SK-N-SH (cell line): Measurements from ENCODE around the gene MAST4. TPM values are rescaled to one million over a fixed set of nuclear protein-coding genes. Genes with fewer than 3 reads are reported as not detected.

Experiments
- CTCF ChIA-PET: fragments of 300-600, 350-600 bp; formaldehyde crosslinking; extraction: SDS; loops from one replicate; lab custom pipeline; 2021; lab: Yijun Ruan, JAX
- POLR2A ChIA-PET: fragments of 350-600 bp; sonication (Branson Sonifier 250); formaldehyde crosslinking; extraction: SDS; loops from one replicate; lab custom pipeline; 2020; ENCODE audit warnings: antibody characterized with exemption, inconsistent platforms; lab: Yijun Ruan, JAX
- DNase-seq: peaks from one replicate; pipeline ENCODE4 v3.0.0; 2012
- H2AFZ ChIP-seq: fragments of 200-600 bp; sonication (generic); 2 replicates; pipeline ENCODE4 v1.8.1; 2016; ENCODE audit warnings: antibody characterized with exemption, mild to moderate bottlenecking, low read depth
- H3F3A ChIP-seq: fragments of 200-600 bp; sonication (generic); replicated peaks from 2 replicates; pipeline ENCODE3; 2016; ENCODE audit warnings: antibody characterized with exemption, mild to moderate bottlenecking; ENCODE audit not compliant: insufficient read depth
- H3K27ac ChIP-seq, 2 experiments: fragments of 200-500 bp in 1 of 2; fragments of 200-600 bp in 1 of 2; sonication (Bioruptor generic) in 1 of 2; sonication (generic), shearing (Covaris generic) in 1 of 2; 2 replicates each; pipeline versions ENCODE4 v1.5.1 to v1.6.1; 2014 to 2016; ENCODE audit warnings: low read depth in 2 of 2, inconsistent platforms in 1 of 2, low read length in 1 of 2, mild to moderate bottlenecking in 1 of 2, mixed read lengths in 1 of 2
- H3K27me3 ChIP-seq: fragments of 200-600 bp; sonication (generic), shearing (Covaris generic); 2 replicates; pipeline ENCODE4 v1.6.1; 2016; ENCODE audit warnings: mixed run types; ENCODE audit not compliant: insufficient read depth
- H3K36me3 ChIP-seq, 2 experiments: fragments of 200-500 bp in 1 of 2; fragments of 200-600 bp in 1 of 2; sonication (Bioruptor generic) in 1 of 2; sonication (generic) in 1 of 2; replicated peaks in 1 of 2; 2 replicates each; pipeline versions ENCODE3 to v1.5.1; 2014 to 2016; ENCODE audit warnings: low read length in 1 of 2, mild to moderate bottlenecking in 1 of 2; ENCODE audit not compliant: insufficient read depth in 2 of 2, control insufficient read depth in 1 of 2
- H3K4me1 ChIP-seq, 2 experiments: fragments of 200-500 bp in 1 of 2; fragments of 200-600 bp in 1 of 2; sonication (Bioruptor generic) in 1 of 2; sonication (generic), shearing (Covaris generic) in 1 of 2; 2 replicates each; pipeline versions ENCODE4 v1.5.1 to v1.6.1; 2014 to 2016; ENCODE audit warnings: low read depth in 1 of 2, low read length in 1 of 2, mixed run types in 1 of 2; ENCODE audit not compliant: insufficient read depth in 2 of 2, control insufficient read depth in 1 of 2
- H3K4me2 ChIP-seq: fragments of 200-600 bp; sonication (generic), shearing (Covaris generic); 2 replicates; pipeline ENCODE4 v1.6.1; 2017; ENCODE audit warnings: mixed run types
- H3K4me3 ChIP-seq, 2 experiments: fragments of 200-500 bp in 1 of 2; fragments of 200-600 bp in 1 of 2; sonication (Bioruptor generic) in 1 of 2; sonication (generic), shearing (Covaris generic) in 1 of 2; 2 replicates each; pipeline versions ENCODE4 v1.5.1 to v1.8.1; 2014 to 2016; ENCODE audit warnings: low read depth in 2 of 2, inconsistent platforms in 1 of 2, low read length in 1 of 2, mild to moderate bottlenecking in 1 of 2, mixed read lengths in 1 of 2, moderate library complexity in 1 of 2
- H3K79me2 ChIP-seq: fragments of 200-600 bp; sonication (generic); 2 replicates; pipeline ENCODE4 v1.8.1; 2017; ENCODE audit warnings: mild to moderate bottlenecking; ENCODE audit not compliant: insufficient read depth
- H3K9ac ChIP-seq: fragments of 200-600 bp; sonication (generic); 2 replicates; pipeline ENCODE4 v1.6.1; 2017; ENCODE audit warnings: mixed run types
- H3K9me2 ChIP-seq: fragments of 200-600 bp; sonication (generic); 2 replicates; pipeline ENCODE4 v1.6.1; 2017; ENCODE audit warnings: mixed run types
- H3K9me3 ChIP-seq: fragments of 200-600 bp; sonication (generic); 2 replicates; pipeline ENCODE4 v1.6.1; 2017; ENCODE audit warnings: mixed run types, mild to moderate bottlenecking, moderate library complexity
- H4K20me1 ChIP-seq: fragments of 200-600 bp; sonication (generic); 2 replicates; pipeline ENCODE4 v1.6.1; 2017; ENCODE audit warnings: mild to moderate bottlenecking, mixed run types; ENCODE audit not compliant: insufficient read depth
- CTCF ChIP-seq: fragments of 200-600 bp; sonication (generic); IDR thresholded peaks from 2 replicates; pipeline ENCODE4 v1.6.1; 2017; ENCODE audit warnings: antibody characterized with exemption, mild to moderate bottlenecking, moderate library complexity
- GABPA ChIP-seq: IDR thresholded peaks from 2 replicates; pipeline ENCODE4 v1.4.0; 2012; ENCODE audit warnings: low read depth, mild to moderate bottlenecking
- IRF3 ChIP-seq: fragments of 150-350 bp; IDR thresholded peaks from 2 replicates; pipeline ENCODE4 v1.6.1; 2016; ENCODE audit warnings: mild to moderate bottlenecking, low read depth, low read length
- MAX ChIP-seq: IDR thresholded peaks from 2 replicates; pipeline ENCODE4 v1.4.0; 2012; ENCODE audit warnings: low read depth
- MXI1 ChIP-seq: IDR thresholded peaks from 2 replicates; pipeline ENCODE4 v1.6.1; 2012; ENCODE audit warnings: mild to moderate bottlenecking, low read depth, low read length, improper control_type of control experiment
- NFIC ChIP-seq: IDR thresholded peaks from 2 replicates; pipeline ENCODE4 v1.4.0; 2012; ENCODE audit warnings: borderline replicate concordance
- NRF1 ChIP-seq: IDR thresholded peaks from 2 replicates; pipeline ENCODE4 v1.6.1; 2012; ENCODE audit warnings: low read depth, mild to moderate bottlenecking, low read length
- RCOR1 ChIP-seq: fragments of 150-350 bp; IDR thresholded peaks from 2 replicates; pipeline ENCODE4 v1.6.1; 2017; ENCODE audit warnings: antibody characterized with exemption, low read length
- RXRA ChIP-seq: IDR thresholded peaks from 2 replicates; pipeline ENCODE4 v1.4.0; 2012; ENCODE audit warnings: low read depth, mild to moderate bottlenecking, borderline replicate concordance
- SMC3 ChIP-seq: IDR thresholded peaks from 2 replicates; pipeline ENCODE4 v1.6.1; 2012; ENCODE audit warnings: low read depth, low read length, improper control_type of control experiment
- YY1 ChIP-seq: IDR thresholded peaks from 2 replicates; pipeline ENCODE4 v1.4.0; 2012; ENCODE audit warnings: low read depth, mild to moderate bottlenecking
- WGBS: methylation state at CpG from one replicate; pipeline ENCODE4 v1.1.6; 2017; ENCODE audit warnings: low lambda C conversion rate; 5-methylcytosine and 5-hydroxymethylcytosine counted together
- polyA plus RNA-seq, 3 experiments: library from polyadenylated mRNA; depleted of rRNA; stranded (reverse); fragments of >200 nt; gene quantifications; 2 replicates each; pipeline ENCODE4 v1.2.3, GENCODE V29; 2012

The MAST4 gene
- polyA plus RNA-seq, 1 of the 3 experiments (the other 2 are of a cell fraction): 2.2 TPM

GRCh38 chr5:66810151-66810550, 214.0 kb downstream of the MAST4 start (continued):
- TF ChIP-seq RXRA (no peak), SMC3 (no peak), IRF3 (no peak)
- TF ChIP-seq, all 33 proteins: peak for 0

GRCh38 chr5:66810848-66811261, 214.7 kb downstream of the MAST4 start:
- H4K20me1 ChIP-seq: no peaks in the 10 kb centered on the region
- H3K27me3 ChIP-seq: peaks cover 16% of the 10 kb centered on the region; the same call in 1 of the 2 replicates
- H2AFZ ChIP-seq: no peak overlapping the region
- CTCF ChIA-PET: interaction anchor here (0.9 to 6.5 kb wide), 3 partner anchors 339 to 505 kb away, joined by 3 to 42 read pairs (median 4); no protein-coding TSS in a partner anchor
- no peak for TF ChIP-seq GABPA
- TF ChIP-seq CTCF: no peak
- no peak for TF ChIP-seq NRF1
- no peak for TF ChIP-seq RCOR1
- TF ChIP-seq MXI1: no peak
- no peaks in the 10 kb centered on the region for H3K9me2 ChIP-seq
- POLR2A ChIA-PET: no interaction called here
- 34% methylated on average over 3 of the region's 6 CpGs for WGBS
- no peaks in the 10 kb centered on the region for H3F3A ChIP-seq
- H3K27ac ChIP-seq: no peak overlapping the region
- no peak overlapping the region for H3K9ac ChIP-seq
- H3K4me3 ChIP-seq: no peak overlapping the region
- no peaks in the 10 kb centered on the region for H3K36me3 ChIP-seq
- no peaks in the 10 kb centered on the region for H3K79me2 ChIP-seq
- no peaks in the 10 kb centered on the region for H3K9me3 ChIP-seq
- peaks cover 0 to 3% of the 10 kb centered on the region in 2 experiments; a peak in 1 of 4 replicates for H3K4me1 ChIP-seq
- DNase-seq: no peak
- H3K4me2 ChIP-seq: no peak overlapping the region

- Histone ChIP-seq H4K20me1 (no peaks in the 10 kb centered on the region), H3K4me1 (peaks cover 0 to 3% of the 10 kb centered on the region in 2 experiments; a peak in 1 of 4 replicates), H3K4me3 (no peak overlapping the region), H3K27me3 (peaks cover 12% of the 10 kb centered on the region; the same call in 1 of the 2 replicates), H3F3A (no peaks in the 10 kb centered on the region), H2AFZ (no peak overlapping the region), H3K9me2 (no peaks in the 10 kb centered on the region), H3K27ac (no peak overlapping the region), H3K79me2 (no peaks in the 10 kb centered on the region), H3K9me3 (no peaks in the 10 kb centered on the region), H3K36me3 (no peaks in the 10 kb centered on the region), H3K4me2 (no peak overlapping the region), H3K9ac (no peak overlapping the region)
- DNase-seq: no peak
- ChIA-PET CTCF (interaction anchor here (0.8 to 9.2 kb wide), 4 partner anchors 17 to 397 kb away, joined by 3 to 76 read pairs (median 29); no protein-coding TSS in a partner anchor), POLR2A (no interaction called here)
- WGBS: 81% methylated on average over 8 of the region's 8 CpGs
- TF ChIP-seq GABPA (no peak), YY1 (no peak), MAX (no peak), NFIC (no peak), IRF3 (no peak)
Measured at GRCh38 chr5:66812291-66812690, 216.1 kb downstream of the MAST4 start.
